ENCODE data around the gene ABCA8. TPM values are rescaled to one million over a fixed set of nuclear protein-coding genes. Genes with fewer than 3 reads are reported as not detected.

ABCA8 gene
- total and polyA plus RNA-seq, 2 of the 8 experiments (the other 6 are each of a cell fraction or from before 2014, with no cell fraction given) = not detected

DNA sequence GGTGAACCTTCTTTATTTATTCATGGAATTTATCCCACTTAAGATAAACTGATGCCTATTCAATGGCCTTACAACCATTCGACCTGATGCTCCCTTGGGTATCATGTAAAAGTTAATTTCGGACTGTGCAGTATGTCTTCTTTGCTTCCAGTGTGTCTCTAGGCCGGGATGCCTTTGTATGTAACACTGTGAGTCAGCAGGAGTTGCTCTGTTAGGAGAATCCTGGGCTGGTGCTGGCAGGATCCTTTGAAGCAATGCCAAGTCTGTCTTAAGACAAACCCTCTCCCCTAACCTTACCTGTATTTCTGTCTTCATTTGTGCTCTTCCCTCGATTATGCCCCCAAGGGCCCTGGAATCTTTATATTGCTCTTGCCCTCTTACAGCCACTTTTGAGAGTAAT, 37.9 kb upstream of the ABCA8 start:
- FAIRE-seq = no peak
- no peak overlapping the region for H3K9ac ChIP-seq (replicated peaks in 1 of 4; ENCODE audit: extremely low read depth in 1 of 4, low read depth in 3 of 4, low read length in 3 of 4)
- POLR2A ChIA-PET (ENCODE audit: partially characterized antibody) = no interaction called here
- no peak overlapping the region for H4K5ac ChIP-seq (ENCODE audit: insufficient read length, low read depth, low read length)
- H2BK12ac ChIP-seq (ENCODE audit: low read depth, low read length) = no peak overlapping the region
- no peak overlapping the region for H3K56ac ChIP-seq (replicated peaks; ENCODE audit: insufficient read length, low read depth, low read length)
- no peaks in the 10 kb centered on the region for H3K9me3 ChIP-seq (ENCODE audit: insufficient read depth in 2 of 2, low read depth in 1 of 2, low read length in 1 of 2)
- no peak overlapping the region for H2BK120ac ChIP-seq (replicated peaks; ENCODE audit: low read depth, low read length)
- TF ChIP-seq HDAC6 (IDR thresholded peaks at IDR 0.05; ENCODE audit: low read depth, low read length) (no peak), CREB1 (IDR thresholded peaks at IDR 0.05) (no peak), POLR2AphosphoS5 (IDR thresholded peaks at IDR 0.05; ENCODE audit: low read depth, low read length) (no peak), RFX5 (IDR thresholded peaks at IDR 0.05; ENCODE audit: borderline replicate concordance, low read depth, low read length) (no peak), JUND (IDR thresholded peaks at IDR 0.05; ENCODE audit: low read length) (no peak), GABPA (IDR thresholded peaks at IDR 0.05; ENCODE audit: borderline replicate concordance, insufficient read depth, low read length) (no peak), TCF12 (IDR thresholded peaks at IDR 0.05; ENCODE audit: low read depth, low read length) (no peak), POLR2A (IDR thresholded peaks at IDR 0.05; ENCODE audit: control extremely low read depth in 1 of 2, low read depth in 2 of 2, low read length in 2 of 2) (no peak), TEAD4 (IDR thresholded peaks at IDR 0.05; ENCODE audit: low read depth, low read length) (no peak), SP2 (IDR thresholded peaks at IDR 0.05; ENCODE audit: low read length) (no peak)
- no peak overlapping the region for H3K27ac ChIP-seq (ENCODE audit: low read depth, low read length)
- no peak overlapping the region for H2AFZ ChIP-seq (ENCODE audit: low read length)
- CTCF ChIA-PET (ENCODE audit: partially characterized antibody) = interaction anchor here (0.9 kb wide), 1 partner anchor 84 kb away, joined by 3 read pairs; no protein-coding TSS in a partner anchor
- no peaks in the 10 kb centered on the region for H3K23me2 ChIP-seq (ENCODE audit: low read depth, low read length)
- H3K4ac ChIP-seq (replicated peaks; ENCODE audit: insufficient read length, low read depth, low read length) = no peak overlapping the region
- H4K8ac ChIP-seq (ENCODE audit: extremely low read depth, insufficient read depth, low read length) = no peak overlapping the region
- H2BK5ac ChIP-seq (ENCODE audit: low read depth, low read length) = no peak overlapping the region
- no peak overlapping the region for H3K4me2 ChIP-seq (ENCODE audit: insufficient read depth in 1 of 2, low read depth in 2 of 2, low read length in 2 of 2)
- no peak overlapping the region for H3K23ac ChIP-seq (ENCODE audit: insufficient read length)
- no peaks in the 10 kb centered on the region for H3K27me3 ChIP-seq (replicated peaks in 1 of 4; ENCODE audit: control insufficient read depth in 3 of 4, extremely low read depth in 1 of 4, insufficient read depth in 3 of 4, low read length in 3 of 4)
- no peak overlapping the region for H3K4me3 ChIP-seq (ENCODE audit: extremely low read depth in 1 of 4, insufficient read depth in 2 of 4, low read depth in 3 of 4, low read length in 4 of 4)
- no peak for DNase-seq (ENCODE audit: low read depth in 1 of 2, low spot score in 2 of 2)
- H3K4me1 ChIP-seq (replicated peaks in 1 of 4; ENCODE audit: control insufficient read depth in 3 of 4, insufficient read depth in 4 of 4, low read length in 3 of 4) = no peaks in the 10 kb centered on the region
- H2AK5ac ChIP-seq (ENCODE audit: low read depth, low read length) = no peak overlapping the region
- H3K79me2 ChIP-seq (ENCODE audit: control insufficient read depth in 1 of 2, insufficient read depth in 2 of 2, low read length in 2 of 2) = no peaks in the 10 kb centered on the region
- H4K20me1 ChIP-seq (replicated peaks in 1 of 2; ENCODE audit: control insufficient read depth in 1 of 2, insufficient read depth in 2 of 2, low read length in 2 of 2) = no peaks in the 10 kb centered on the region
- no peak overlapping the region for H2BK15ac ChIP-seq (ENCODE audit: low read length)
- 73% methylated on average over 4 of the region's 4 CpGs; no CpG with 5 or more reads in 1 of the 2 experiments for WGBS, 2 experiments (ENCODE audit: extremely low coverage in 1 of 2, insufficient coverage in 1 of 2, insufficient read length in 1 of 2, insufficient replicate concordance in 2 of 2, low coverage in 1 of 2, low lambda C conversion rate in 2 of 2, missing lambda C conversion rate in 1 of 2)
- no peak overlapping the region for H4K91ac ChIP-seq (replicated peaks; ENCODE audit: insufficient read length, low read length)
- H3K36me3 ChIP-seq (ENCODE audit: control insufficient read depth in 2 of 4, insufficient read depth in 4 of 4, low read length in 3 of 4) = no peaks in the 10 kb centered on the region
- no peak overlapping the region for H3K14ac ChIP-seq (ENCODE audit: insufficient read length)
- H2BK20ac ChIP-seq (ENCODE audit: low read length) = no peak overlapping the region
- H3K79me1 ChIP-seq (ENCODE audit: low read depth, low read length) = no peaks in the 10 kb centered on the region
- no peak overlapping the region for H3K18ac ChIP-seq (ENCODE audit: extremely low read depth, low read length)
